Stomach (tissue), 9 donors: ENCODE measurements around the gene PSENEN. TPM values are rescaled to one million over a fixed set of nuclear protein-coding genes. Genes with fewer than 3 reads are reported as not detected.
A peak's percentile ranks its signal among the peaks of the same experiment; 100 is the strongest.

Experiments used
- DNase-seq, 2 donors: peaks; one replicate each; pipeline versions ENCODE4 v3.0.0 to v3.0.0-alpha.2; 2013 to 2019
- H3K27ac ChIP-seq, 5 donors: fragments of 200-600 bp in 4 of 5; sonication (generic) in 4 of 5; one replicate each; pipeline ENCODE4 v1.5.1; 2013 to 2019; ENCODE audit warnings: mild to moderate bottlenecking in 1 of 5, moderate library complexity in 1 of 5
- H3K27me3 ChIP-seq, 3 donors: fragments of 200-600 bp; sonication (generic); one replicate each; pipeline ENCODE4 v1.5.1; 2017 to 2019; ENCODE audit warnings: mixed run types in 1 of 3
- H3K36me3 ChIP-seq, 4 donors: fragments of 200-600 bp; sonication (generic); 1 replicate in 3 of 4; 2 replicates in 1 of 4; pipeline ENCODE4 v1.5.1; 2016 to 2019
- H3K4me1 ChIP-seq, 4 donors: fragments of 200-600 bp; sonication (generic); one replicate each; pipeline ENCODE4 v1.5.1; 2016 to 2019
- H3K4me3 ChIP-seq, 4 donors: fragments of 200-600 bp; sonication (generic) in 3 of 4; one replicate each; pipeline ENCODE4 v1.5.1; 2016 to 2019; ENCODE audit warnings: mild to moderate bottlenecking in 1 of 4
- H3K9me3 ChIP-seq, 4 donors: fragments of 200-600 bp; sonication (generic); one replicate each; pipeline ENCODE4 v1.5.1; 2016 to 2019
- CTCF ChIP-seq, 7 experiments: fragments of 450-650 bp in 4 of 7; fragments of 200-600 bp in 3 of 7; sonication (generic) in 3 of 7; IDR thresholded peaks; one replicate each; pipeline ENCODE4 v1.5.1; 2016 to 2019; ENCODE audit warnings: antibody characterized with exemption in 7 of 7, control low read depth in 2 of 7, mild to moderate bottlenecking in 1 of 7
- EP300 ChIP-seq: sonication (generic); formaldehyde crosslinking; IDR thresholded peaks from one replicate; pipeline ENCODE4 v1.6.1; 2017; ENCODE audit warnings: antibody characterized with exemption
- POLR2A ChIP-seq, 4 donors: fragments of 450-650 bp; IDR thresholded peaks; one replicate each; pipeline ENCODE4 v1.6.1; 2016; ENCODE audit warnings: antibody characterized with exemption in 4 of 4, control low read depth in 2 of 4, mild to moderate bottlenecking in 1 of 4, moderate library complexity in 1 of 4
- POLR2AphosphoS5 ChIP-seq, 3 donors: sonication (generic); formaldehyde crosslinking; IDR thresholded peaks; one replicate each; pipeline ENCODE4 v1.6.1; 2016; ENCODE audit warnings: antibody characterized with exemption in 3 of 3
- WGBS, 5 donors: extraction: QIAGEN DNeasy Blood & Tissue Kit in 3 of 5; methylation state at CpG; one replicate each; pipeline versions ENCODE4 v1.1.5 to v1.1.7; 2013 to 2018; 5-methylcytosine and 5-hydroxymethylcytosine counted together
- intact Hi-C: fragments of 100-400 bp; cut with DNase I; formaldehyde crosslinking; loops from one replicate; pipeline ENCODE4 v1.15.1; 2023; ENCODE audit warnings: low total_unique reads
- polyA plus RNA-seq, 3 donors: library from polyadenylated mRNA; stranded (reverse); fragments of 200-250 nt; gene quantifications; one replicate each; pipeline ENCODE4 v1.2.3, GENCODE V29; 2013
- total RNA-seq, 5 donors: library from RNA; depleted of rRNA; stranded (reverse); fragments of >200 nt; gene quantifications; one replicate each; pipeline versions ENCODE4 v1.1.0 to v1.2.3, GENCODE V29; 2014 to 2016
- donor health status: healthy with polysubstance abuse.
- donor health status: Bipolar disorder and iron deficiency.
- donor health status: healthy.

Gene PSENEN
- total and polyA plus RNA-seq, 8 donors, result 9.3 to 101 (median 50.4) TPM; not detected in 1

GRCh38 chr19:35710784-35711723 lies 34.4 kb upstream of the PSENEN start:
- intact Hi-C loops, result loop anchor here (10.0 kb wide), 1 partner anchor 166 kb away; the partner anchor contains the start of gene TMEM147
- Histone ChIP-seq H3K36me3 (no peaks in the 10 kb centered on the region), H3K27ac (peak overlapping the region in 2 of 5 donors; percentile 2 to 8), H3K4me1 (peaks cover 7 to 13% (median 10%) of the 10 kb centered on the region in 4 donors), H3K4me3 (no peak overlapping the region), H3K27me3 (no peaks in the 10 kb centered on the region), H3K9me3 (no peaks in the 10 kb centered on the region)
- WGBS, 5 donors, result 42 to 59% (median 56%) methylated on average over 13 of the region's 13 CpGs
- DNase-seq, result no peak
- TF ChIP-seq POLR2AphosphoS5 (IDR thresholded peaks at IDR 0.05) (no peak), CTCF (IDR thresholded peaks at IDR 0.05) (no peak), POLR2A (IDR thresholded peaks at IDR 0.05) (no peak), EP300 (no peak)

GRCh38 chr19:35712567-35713505 lies 32.6 kb upstream of the PSENEN start:
- H3K4me1 ChIP-seq, result peaks cover 13 to 24% (median 15%) of the 10 kb centered on the region in 4 donors
- TF ChIP-seq POLR2A (IDR thresholded peaks at IDR 0.05) (no peak), EP300 (no peak), CTCF (IDR thresholded peaks at IDR 0.05) (no peak), POLR2AphosphoS5 (IDR thresholded peaks at IDR 0.05) (no peak)
- no peaks in the 10 kb centered on the region for H3K9me3 ChIP-seq
- intact Hi-C loops, result loop anchor here (10.0 kb wide), 1 partner anchor 168 kb away; the partner anchor contains the start of gene TMEM147
- no peak overlapping the region for H3K27ac ChIP-seq
- peak in 1 of 2 donors; percentile 3 for DNase-seq
- 64 to 74% (median 73%) methylated on average over 10 to 11 of the region's 11 CpGs for WGBS, 5 donors
- no peaks in the 10 kb centered on the region for H3K36me3 ChIP-seq
- no peak overlapping the region for H3K4me3 ChIP-seq
- no peaks in the 10 kb centered on the region for H3K27me3 ChIP-seq

GRCh38 chr19:35713506-35713850 lies 32.0 kb upstream of the PSENEN start:
- intact Hi-C loops, result loop anchor here (10.0 kb wide), 1 partner anchor 169 kb away; the partner anchor contains the start of gene TMEM147
- WGBS, 5 donors, result 66 to 74% (median 72%) methylated on average over 2 of the region's 2 CpGs

GRCh38 chr19:35713904-35714495 lies 31.5 kb upstream of the PSENEN start:
- WGBS, 5 donors, result 68 to 82% (median 79%) methylated on average over 12 of the region's 12 CpGs
- Histone ChIP-seq H3K9me3 (no peaks in the 10 kb centered on the region), H3K27me3 (no peaks in the 10 kb centered on the region), H3K4me1 (peaks cover 16 to 31% (median 21%) of the 10 kb centered on the region in 4 donors), H3K36me3 (no peaks in the 10 kb centered on the region), H3K27ac (peak overlapping the region in 2 of 5 donors; percentile 14 to 95), H3K4me3 (peak overlapping the region in 1 of 4 donors; percentile 2)
- peak in 1 of 2 donors; percentile 3 for DNase-seq
- TF ChIP-seq EP300 (no peak), POLR2AphosphoS5 (IDR thresholded peaks at IDR 0.05) (no peak), CTCF (IDR thresholded peaks at IDR 0.05) (no peak), POLR2A (IDR thresholded peaks at IDR 0.05) (no peak)
- intact Hi-C loops, result loop anchor here (10.0 kb wide), 1 partner anchor 169 kb away; the partner anchor contains the start of gene TMEM147

More at GRCh38 chr19:35713506-35713850, 32.0 kb upstream of the PSENEN start:
- Histone ChIP-seq H3K9me3 (no peaks in the 10 kb centered on the region), H3K4me1 (peaks cover 13 to 25% (median 16%) of the 10 kb centered on the region in 4 donors), H3K27me3 (no peaks in the 10 kb centered on the region), H3K4me3 (peak overlapping the region in 1 of 4 donors; percentile 2), H3K36me3 (no peaks in the 10 kb centered on the region), H3K27ac (peak overlapping the region in 1 of 5 donors; percentile 95)
- TF ChIP-seq EP300, result no peak
- DNase-seq, result no peak
